Astrocyte of the cerebellum (primary cell): ENCODE results near the gene ACOX3.

Experiments
- DNase-seq: peaks from one replicate; pipeline ENCODE4 v3.0.0-alpha.2; 2011; ENCODE audit warnings: low read depth
- H3K4me3 ChIP-seq: 2 replicates; pipeline ENCODE4 v1.5.1; 2011; ENCODE audit warnings: mild to moderate bottlenecking, low read depth, low read length, moderate library complexity
- CTCF ChIP-seq: IDR thresholded peaks from 2 replicates; pipeline ENCODE4 v1.5.1; 2012; ENCODE audit warnings: low read length, low read depth, moderate library complexity, mild to moderate bottlenecking; ENCODE audit errors: missing control alignments
- in situ Hi-C: cut with HindIII; loops from 2 replicates; pipeline ENCODE4 v1.10.0; 2017; ENCODE audit warnings: low sequenced_read_pairs

ACOX3 gene

DNA sequence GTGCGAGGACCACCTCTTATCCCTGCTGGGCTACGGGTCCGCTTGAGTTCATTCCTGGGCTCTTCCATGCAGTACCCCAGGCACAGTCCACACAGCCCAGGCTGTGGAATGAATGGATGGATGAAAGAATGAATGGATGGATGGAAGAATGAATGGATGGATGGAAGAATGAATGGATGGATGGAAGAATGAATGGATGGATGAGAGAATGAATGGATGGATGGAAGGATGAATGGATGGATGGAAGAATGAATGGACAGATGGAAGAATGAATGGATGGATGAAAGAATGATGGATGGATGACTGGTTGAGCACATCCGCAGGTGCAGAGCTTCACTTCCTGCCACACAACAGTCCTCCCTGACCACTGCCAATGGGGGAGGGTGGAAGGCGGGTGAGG is 28.2 kb downstream of the ACOX3 start:
- DNase-seq, result no peak
- TF ChIP-seq CTCF, result no peak
- in situ Hi-C loops, result no loop called here

GRCh38 chr4:8411351-8412180 is 29.0 kb downstream of the ACOX3 start:
- in situ Hi-C loops, result no loop called here
- no peak for DNase-seq
- no peak overlapping the region for H3K4me3 ChIP-seq
- no peak for TF ChIP-seq CTCF

More for the DNA sequence above, 28.2 kb downstream of the ACOX3 start:
- H3K4me3 ChIP-seq, result no peak overlapping the region

DNA sequence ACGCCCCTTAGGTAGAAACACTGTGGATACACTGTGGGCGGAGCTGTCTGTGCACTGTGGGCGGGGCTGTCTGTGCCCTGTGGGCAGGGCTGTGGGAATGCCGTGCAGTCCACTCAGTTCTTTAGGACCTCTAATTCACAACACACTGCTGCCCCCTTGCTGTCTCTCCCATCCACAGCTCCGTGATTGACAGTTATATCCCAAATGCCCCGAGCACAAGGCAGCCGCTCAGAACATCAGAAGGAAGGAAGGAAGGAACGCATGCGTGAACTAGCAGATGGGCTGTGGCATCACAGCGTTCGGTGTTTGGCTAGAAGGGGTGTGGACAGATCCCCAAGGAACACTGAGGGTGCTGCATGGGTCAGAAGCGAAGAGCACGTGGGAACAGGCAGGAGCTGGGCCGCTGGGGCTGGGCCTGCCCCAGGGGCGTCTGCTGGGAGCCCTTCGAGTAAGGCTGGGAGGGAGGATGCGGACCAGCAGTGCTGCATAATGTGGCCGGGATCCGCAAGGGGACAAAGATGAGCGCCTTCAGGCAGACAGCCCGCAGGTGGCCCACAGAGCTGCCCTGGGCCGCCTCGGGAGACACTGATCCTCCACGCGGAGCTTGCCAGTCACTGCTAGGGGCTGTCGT is 29.8 kb downstream of the ACOX3 start:
- DNase-seq, result no peak
- in situ Hi-C loops, result no loop called here
- peak; percentile 40 for TF ChIP-seq CTCF
- no peak overlapping the region for H3K4me3 ChIP-seq

DNA sequence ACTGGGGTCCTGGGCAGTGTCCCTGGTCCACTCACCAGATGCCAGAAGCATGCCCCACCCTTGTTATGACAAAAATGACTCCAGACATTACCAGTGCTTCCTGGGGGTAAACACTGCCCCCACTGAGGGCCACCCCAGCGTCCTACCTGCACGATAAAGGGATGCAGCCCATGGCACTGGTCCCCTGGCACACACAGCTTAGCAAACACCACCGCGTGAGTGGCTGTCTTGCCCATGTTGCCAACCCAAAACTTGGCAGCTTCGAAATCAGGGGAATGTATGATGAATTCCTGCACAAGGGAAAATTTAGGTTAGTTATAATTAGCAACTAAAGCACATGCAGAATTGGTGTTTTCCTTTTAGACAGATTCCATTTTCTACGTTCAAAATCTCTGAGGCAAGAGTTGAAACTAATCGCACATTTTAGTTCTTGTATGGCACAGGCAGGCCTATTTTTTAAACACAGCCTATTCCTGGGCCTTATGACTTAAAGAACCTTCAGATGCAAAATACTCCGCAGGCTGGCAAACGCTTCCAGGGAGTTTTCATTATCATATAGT is 30.4 kb downstream of the ACOX3 start:
- DNase-seq, result no peak
- in situ Hi-C loops, result no loop called here
- H3K4me3 ChIP-seq, result no peak overlapping the region
- TF ChIP-seq CTCF, result no peak

- no peak for DNase-seq
- no peak overlapping the region for H3K4me3 ChIP-seq
- no peak for TF ChIP-seq CTCF
- in situ Hi-C loops, result loop anchor here (5.0 kb wide), 1 partner anchor 157 kb away; no protein-coding TSS in a partner anchor
Observed at GRCh38 chr4:8409264-8410065, 31.1 kb downstream of the ACOX3 start.

DNA sequence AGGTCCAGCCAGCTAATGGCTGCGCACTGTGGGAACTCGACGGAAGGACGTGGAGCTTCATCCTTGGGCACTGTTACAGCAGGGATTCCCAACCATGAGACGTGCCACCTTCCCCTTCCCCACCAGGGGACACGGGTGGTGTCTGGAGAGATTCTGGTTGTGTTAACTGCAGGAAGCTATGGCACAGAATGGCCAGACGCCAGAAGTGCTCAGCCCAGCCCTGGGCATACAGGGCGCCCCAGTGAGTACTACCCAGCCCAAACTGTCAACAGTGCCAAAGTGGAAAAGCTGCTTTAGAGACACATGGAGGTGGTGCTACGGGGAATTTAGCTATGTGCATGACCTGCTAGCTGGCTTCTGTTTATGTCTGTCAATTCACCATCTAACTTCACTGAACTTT is 32.8 kb downstream of the ACOX3 start:
- in situ Hi-C loops, result loop anchor here (5.0 kb wide), 1 partner anchor 155 kb away; no protein-coding TSS in a partner anchor
- DNase-seq, result no peak

More for the DNA sequence above, 32.8 kb downstream of the ACOX3 start:
- no peak for TF ChIP-seq CTCF
- H3K4me3 ChIP-seq, result no peak overlapping the region
